Inflammatory macrophage treated with lipopolysaccharide for 1 hour (primary cell): Measurements from ENCODE around the gene BICRA.

ENCODE experiments used
- DNase-seq, 2 donors: peaks; one replicate each; pipeline ENCODE4 v3.0.0-alpha.2; 2020 to 2022

Gene BICRA

DNA sequence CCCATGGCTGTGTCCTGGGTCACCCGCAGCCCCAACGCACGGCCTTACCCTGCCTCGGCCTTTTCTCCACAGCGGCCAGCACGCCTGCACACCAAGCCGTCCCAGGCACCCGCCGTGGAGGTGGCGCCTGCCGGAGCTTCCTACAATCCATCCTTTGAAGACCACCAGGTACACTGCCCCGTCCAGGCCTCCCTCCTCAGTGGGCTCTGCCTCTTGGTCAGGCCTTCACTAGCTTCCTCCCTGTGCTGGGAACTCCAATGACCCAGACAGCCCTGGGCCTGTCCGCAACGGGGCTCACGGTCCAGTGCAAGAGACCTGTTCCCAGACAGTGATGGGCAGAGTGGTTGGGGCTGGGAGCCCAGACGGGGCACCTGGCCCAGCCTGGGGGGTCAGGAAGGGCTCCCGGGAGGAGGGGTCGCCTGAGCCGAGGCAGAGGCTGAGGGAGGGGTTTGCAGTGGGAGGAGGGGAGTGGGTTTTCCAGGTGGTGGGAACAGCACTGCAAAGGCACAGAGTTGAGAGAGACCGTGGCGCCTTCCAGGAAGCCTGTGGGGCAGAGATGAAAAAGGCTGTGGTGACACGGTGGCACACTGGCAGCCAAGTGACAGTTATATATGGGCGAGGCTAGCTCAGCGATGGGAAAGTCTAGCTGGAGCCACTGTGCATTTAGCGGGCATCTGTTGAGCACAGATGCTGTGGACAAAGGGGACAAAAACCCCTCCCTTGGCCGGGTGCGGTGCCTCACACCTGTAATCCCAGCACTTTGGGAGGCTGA is 143.7 kb downstream of the BICRA start:
- no peak for DNase-seq
